ENCODE data around the gene BCL6B. TPM values are rescaled to one million over a fixed set of nuclear protein-coding genes. Genes with fewer than 3 reads are reported as not detected.
A peak's percentile ranks its signal among the peaks of the same experiment; 100 is the strongest.
"Not testable (repeated sequence)": the region's sequence is repeated elsewhere in the genome, so short reads cannot be mapped to it uniquely, and the experiment has no call there.

The BCL6B gene
- total RNA-seq, 1 experiment from 2014 or later, result 0.02 TPM

DNA sequence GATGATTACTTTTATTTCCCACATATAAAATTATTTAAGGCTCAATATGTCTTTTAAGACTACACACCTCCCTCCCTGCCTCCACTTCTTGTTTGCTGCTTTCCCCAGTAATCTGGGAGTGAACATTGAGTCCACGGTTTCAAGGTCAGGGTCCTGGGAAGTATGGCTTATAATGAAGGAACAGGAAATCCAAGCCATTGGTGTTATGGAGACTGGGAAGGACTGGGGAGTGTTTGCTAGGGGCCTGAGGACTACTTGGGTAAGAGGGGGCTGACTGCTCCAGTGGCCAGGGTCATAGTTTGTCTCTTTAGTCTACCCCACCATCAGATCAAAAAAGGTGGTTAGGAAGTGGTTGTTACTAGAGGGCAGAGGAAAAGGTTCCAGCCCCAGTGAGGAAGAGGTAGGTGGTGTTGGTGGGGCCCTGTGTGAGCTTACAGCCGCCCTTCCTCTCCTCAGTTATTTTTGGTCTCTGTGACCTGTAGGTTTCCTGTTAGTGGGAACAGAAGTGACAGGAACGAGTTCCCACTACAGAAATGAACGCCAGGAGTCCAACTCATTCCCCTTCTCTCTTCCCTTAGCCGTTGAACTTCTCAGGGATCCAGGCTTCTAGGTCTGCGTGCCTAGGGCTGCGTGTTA is 12.2 kb downstream of the BCL6B start:
- DNase-seq, result no peak
- no peaks in the 10 kb centered on the region for H3K36me3 ChIP-seq
- no peaks in the 10 kb centered on the region for H3K27me3 ChIP-seq
- no peaks in the 10 kb centered on the region for H3K9me3 ChIP-seq (replicated peaks)
- H3K4me1 ChIP-seq, result no peaks in the 10 kb centered on the region
- H3K4me3 ChIP-seq, result peak overlapping the region; percentile 65
- no peak overlapping the region for H3K27ac ChIP-seq

DNA sequence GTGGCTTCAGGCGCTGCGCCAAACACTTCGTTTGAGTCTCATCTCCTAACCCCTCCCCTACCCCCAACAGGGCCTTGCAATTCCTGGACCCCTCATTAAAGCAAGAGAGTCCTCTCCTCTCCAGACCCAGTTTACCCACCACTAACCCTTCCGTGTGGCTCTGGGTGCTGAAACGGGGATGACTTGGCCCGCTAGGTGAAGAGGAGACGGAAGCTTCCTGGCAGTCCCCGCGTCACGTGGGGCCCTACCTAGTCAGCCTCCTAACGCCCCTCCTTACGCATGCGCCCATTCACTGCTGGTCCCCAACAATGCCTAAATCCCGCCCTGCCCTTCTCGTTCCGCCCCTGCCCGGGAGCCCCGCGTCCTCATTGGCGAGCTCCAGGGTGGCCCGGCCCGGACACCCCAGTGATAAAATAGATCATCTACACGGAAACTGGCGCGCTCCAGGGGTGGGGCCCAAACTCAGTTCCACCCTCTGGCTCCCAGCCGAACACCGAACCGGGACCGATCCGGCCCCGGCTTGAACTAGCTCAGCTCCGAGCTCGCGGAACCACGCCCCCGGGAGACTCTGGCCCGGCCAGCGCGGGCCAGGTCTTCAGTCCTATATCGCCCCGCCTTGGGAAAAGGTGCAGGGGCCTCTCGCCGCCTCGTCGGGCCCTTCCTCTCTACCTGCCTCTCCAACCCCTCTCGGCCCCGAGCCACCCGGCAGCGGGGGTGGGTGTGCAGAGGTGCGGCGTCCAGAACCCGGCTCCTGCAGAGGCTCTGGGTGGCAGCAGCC is 12.9 kb downstream of the BCL6B start, which contains the start of gene SLC16A13:
Gene SLC16A13 (plus strand): TSS at position 425 of the 778 bp plus-strand sequence. CDS start 368 bp downstream, outside the sequence.
- no peaks in the 10 kb centered on the region for H3K36me3 ChIP-seq
- H3K27me3 ChIP-seq, result no peaks in the 10 kb centered on the region
- no peaks in the 10 kb centered on the region for H3K4me1 ChIP-seq
- DNase-seq, result peak; percentile 82 to 87
- peak within 1 kb of the TSS; percentile 65 for H3K4me3 ChIP-seq
- no peaks in the 10 kb centered on the region for H3K9me3 ChIP-seq (replicated peaks)
- H3K27ac ChIP-seq, result no peak within 1 kb of the TSS

DNA sequence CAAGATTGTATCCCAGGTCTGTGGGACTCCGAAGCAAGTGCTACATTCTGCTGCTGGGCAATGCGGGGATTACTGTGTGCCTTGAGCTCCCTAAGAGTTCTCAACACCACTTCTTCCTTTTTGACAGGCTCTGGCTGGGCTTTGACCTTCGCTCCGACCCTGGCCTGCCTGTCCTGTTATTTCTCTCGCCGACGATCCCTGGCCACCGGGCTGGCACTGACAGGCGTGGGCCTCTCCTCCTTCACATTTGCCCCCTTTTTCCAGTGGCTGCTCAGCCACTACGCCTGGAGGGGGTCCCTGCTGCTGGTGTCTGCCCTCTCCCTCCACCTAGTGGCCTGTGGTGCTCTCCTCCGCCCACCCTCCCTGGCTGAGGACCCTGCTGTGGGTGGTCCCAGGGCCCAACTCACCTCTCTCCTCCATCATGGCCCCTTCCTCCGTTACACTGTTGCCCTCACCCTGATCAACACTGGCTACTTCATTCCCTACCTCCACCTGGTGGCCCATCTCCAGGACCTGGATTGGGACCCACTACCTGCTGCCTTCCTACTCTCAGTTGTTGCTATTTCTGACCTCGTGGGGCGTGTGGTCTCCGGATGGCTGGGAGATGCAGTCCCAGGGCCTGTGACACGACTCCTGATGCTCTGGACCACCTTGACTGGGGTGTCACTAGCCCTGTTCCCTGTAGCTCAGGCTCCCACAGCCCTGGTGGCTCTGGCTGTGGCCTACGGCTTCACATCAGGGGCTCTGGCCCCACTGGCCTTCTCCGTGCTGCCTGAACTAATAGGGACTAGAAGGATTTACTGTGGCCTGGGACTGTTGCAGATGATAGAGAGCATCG is 15.4 kb downstream of the BCL6B start:
- no peaks in the 10 kb centered on the region for H3K27me3 ChIP-seq
- H3K4me1 ChIP-seq, result no peaks in the 10 kb centered on the region
- H3K36me3 ChIP-seq, result no peaks in the 10 kb centered on the region
- DNase-seq, result no peak
- no peak overlapping the region for H3K4me3 ChIP-seq
- no peaks in the 10 kb centered on the region for H3K9me3 ChIP-seq (replicated peaks)
- no peak overlapping the region for H3K27ac ChIP-seq

DNA sequence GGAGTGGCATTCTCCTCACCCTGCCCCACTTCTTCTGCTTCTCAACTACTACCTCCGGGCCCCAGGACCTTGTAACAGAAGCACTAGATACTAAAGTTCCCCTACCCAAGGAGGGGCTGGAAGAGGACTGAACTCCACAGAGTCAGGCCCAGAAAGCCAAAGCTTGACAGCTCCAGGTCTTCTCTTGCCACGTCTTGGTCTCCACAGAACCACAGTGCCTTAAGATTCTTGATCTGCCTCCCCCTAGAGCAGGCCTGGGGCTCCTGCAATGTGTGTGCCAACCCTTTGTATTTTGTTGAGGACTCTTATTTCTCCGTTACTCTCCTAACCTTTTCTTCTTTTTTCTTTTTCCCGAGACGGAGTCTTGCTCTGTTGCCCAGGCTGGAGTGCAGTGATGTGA is 17.0 kb downstream of the BCL6B start:
- Histone ChIP-seq H3K27ac (no peak overlapping the region), H3K9me3 (replicated peaks) (no peaks in the 10 kb centered on the region), H3K4me1 (no peaks in the 10 kb centered on the region), H3K36me3 (no peaks in the 10 kb centered on the region), H3K4me3 (no peak overlapping the region), H3K27me3 (no peaks in the 10 kb centered on the region)
- DNase-seq, result no peak

DNA sequence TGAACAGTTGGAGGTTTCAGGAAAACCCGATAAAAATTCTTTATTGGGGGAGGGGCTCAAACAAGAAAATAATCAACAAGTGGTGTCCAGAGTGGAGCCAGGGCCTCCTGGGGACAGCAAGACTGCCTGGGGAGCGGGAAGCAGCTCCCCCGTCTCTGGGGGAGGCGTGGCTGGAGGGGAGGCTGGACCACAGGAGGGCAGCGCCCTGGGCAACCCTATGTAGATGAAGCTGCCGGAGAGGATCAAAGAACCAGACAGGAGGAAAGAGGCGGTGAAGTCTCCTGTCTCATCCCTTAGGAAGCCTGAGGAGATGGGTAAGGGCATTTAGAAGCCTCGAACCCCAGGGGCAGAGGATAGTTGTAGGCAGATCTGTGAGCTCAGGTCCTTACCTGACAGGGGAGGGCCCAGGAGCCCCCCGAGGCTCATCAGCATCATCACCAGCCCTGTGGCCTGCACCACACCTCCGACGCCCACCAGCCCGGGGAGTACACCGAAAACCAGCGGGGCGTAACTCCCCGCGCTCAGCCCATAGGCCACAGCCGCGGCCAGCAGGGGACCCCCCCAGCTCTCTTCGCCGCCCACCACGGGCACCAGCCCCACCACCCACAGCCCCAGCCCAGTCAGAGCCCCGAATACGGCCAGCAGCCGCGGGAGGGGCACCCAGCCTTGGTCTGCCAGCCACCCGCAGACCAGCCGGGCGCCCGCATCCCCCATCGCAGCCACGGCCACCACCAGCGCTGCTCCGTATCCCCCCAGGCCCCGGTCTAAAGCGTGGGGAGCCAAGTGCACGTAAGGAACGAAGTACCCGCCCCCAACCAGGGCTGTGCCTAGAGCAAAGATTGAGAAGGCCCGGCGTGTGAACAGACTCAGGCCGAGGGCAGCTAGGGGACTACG is 19.0 kb downstream of the BCL6B start:
- DNase-seq, result no peak
- no peaks in the 10 kb centered on the region for H3K36me3 ChIP-seq
- no peaks in the 10 kb centered on the region for H3K4me1 ChIP-seq
- H3K27me3 ChIP-seq, result no peaks in the 10 kb centered on the region
- H3K4me3 ChIP-seq, result no peak overlapping the region
- no peaks in the 10 kb centered on the region for H3K9me3 ChIP-seq (replicated peaks)
- no peak overlapping the region for H3K27ac ChIP-seq

DNA sequence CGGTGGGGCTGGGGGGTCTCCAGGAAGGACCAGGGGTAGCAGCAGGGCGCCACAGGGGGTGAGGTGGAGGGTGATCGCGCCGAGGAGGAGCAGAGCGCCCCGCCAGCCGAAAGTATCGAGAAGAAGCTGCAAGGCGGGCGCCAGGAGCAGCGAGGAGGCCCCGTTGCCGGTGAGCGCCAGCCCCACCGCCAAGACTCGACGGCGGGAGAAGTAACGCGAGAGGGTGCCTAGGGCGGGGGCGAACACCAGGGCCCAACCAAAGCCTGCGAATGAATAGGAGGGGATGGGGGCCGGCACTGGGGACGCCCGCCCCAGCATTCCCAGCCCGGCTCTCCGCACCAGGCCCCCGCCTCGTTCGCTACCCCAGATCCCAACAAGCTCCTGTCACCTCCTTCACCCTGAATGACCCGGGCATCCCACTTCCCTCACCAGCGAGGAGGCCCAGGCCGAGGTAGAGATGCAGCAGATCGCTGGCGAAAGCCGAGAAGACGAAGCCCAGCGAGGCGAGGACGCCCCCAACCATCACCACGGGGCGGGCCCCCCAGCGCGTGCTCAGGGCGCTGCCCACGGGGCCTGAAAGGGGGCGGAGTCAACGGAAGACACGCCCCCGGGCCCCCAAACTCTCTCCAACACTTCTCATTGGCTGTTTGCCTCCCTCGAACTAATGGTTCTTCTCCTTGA is 19.8 kb downstream of the BCL6B start:
- no peak for DNase-seq
- H3K4me3 ChIP-seq, result no peak overlapping the region
- H3K27ac ChIP-seq, result no peak overlapping the region

DNA sequence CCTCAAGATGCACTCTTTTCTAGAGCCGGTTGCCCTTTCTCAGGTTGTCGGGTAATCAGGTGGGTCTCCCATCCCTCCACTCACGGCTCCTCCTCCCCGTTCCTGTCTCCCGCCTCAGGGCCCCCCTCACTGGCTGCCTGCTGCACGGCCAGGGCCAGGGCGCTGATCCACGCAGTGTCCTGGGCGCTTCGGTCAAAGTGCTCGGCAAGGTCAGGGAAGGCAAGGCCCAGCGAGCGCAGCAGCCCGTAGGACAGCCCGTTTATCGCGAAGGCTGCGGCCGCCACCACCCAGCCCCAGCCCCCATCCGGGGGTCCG is 20.3 kb downstream of the BCL6B start:
- Histone ChIP-seq H3K27ac (no peak overlapping the region), H3K27me3 (no peaks in the 10 kb centered on the region), H3K9me3 (replicated peaks) (no peaks in the 10 kb centered on the region), H3K36me3 (no peaks in the 10 kb centered on the region), H3K4me1 (no peaks in the 10 kb centered on the region), H3K4me3 (peak overlapping the region; percentile 38)
- no peak for DNase-seq

More for the DNA sequence above, 19.8 kb downstream of the BCL6B start:
- H3K27me3 ChIP-seq, result no peaks in the 10 kb centered on the region
- H3K36me3 ChIP-seq, result no peaks in the 10 kb centered on the region
- H3K9me3 ChIP-seq (replicated peaks), result no peaks in the 10 kb centered on the region
- no peaks in the 10 kb centered on the region for H3K4me1 ChIP-seq

DNA sequence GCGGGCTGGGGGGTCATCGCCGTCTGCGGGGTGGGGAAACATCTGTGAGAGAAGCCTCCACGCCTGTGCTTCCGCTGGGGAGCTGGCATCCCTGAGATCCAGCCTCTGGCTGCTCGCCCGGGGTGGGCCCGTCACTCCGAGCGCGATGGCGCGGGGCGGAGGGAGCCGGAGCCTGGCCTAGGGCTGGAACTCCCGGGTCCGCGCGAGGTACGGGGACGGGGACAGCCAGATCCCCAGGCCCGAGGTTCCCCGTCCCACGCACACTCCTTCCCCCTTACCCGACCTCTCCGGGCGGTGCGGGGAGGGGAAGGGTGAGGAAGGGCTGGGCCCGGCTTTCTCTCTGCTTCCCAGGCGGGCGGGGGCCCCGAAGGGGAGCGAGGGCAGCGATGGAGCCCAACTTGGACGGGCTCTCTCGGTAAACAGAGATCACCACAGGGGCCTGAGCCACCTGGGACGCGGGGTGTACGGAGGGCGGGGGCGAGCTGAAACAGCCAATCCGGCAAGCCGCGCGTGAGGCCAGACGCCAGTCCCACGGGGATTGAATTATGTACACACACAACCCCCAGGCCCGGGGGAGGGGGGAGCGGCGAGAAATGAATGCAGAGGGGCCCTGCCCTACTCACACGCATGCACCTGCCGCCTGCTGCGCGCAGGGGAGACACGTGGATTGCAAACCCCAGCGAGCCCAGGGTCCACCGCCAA is 20.8 kb downstream of the BCL6B start, which contains the start of gene SLC16A11:
Gene SLC16A11 (minus strand): TSS at position 596 of the 702 bp plus-strand sequence. CDS start 579 bp downstream, at position 17.
- H3K36me3 ChIP-seq, result no peaks in the 10 kb centered on the region
- no peaks in the 10 kb centered on the region for H3K9me3 ChIP-seq (replicated peaks)
- no peaks in the 10 kb centered on the region for H3K27me3 ChIP-seq
- no peak within 1 kb of the TSS for H3K27ac ChIP-seq
- peak; percentile 36 to 47 for DNase-seq
- no peaks in the 10 kb centered on the region for H3K4me1 ChIP-seq
- peak within 1 kb of the TSS; percentile 38 for H3K4me3 ChIP-seq

DNA sequence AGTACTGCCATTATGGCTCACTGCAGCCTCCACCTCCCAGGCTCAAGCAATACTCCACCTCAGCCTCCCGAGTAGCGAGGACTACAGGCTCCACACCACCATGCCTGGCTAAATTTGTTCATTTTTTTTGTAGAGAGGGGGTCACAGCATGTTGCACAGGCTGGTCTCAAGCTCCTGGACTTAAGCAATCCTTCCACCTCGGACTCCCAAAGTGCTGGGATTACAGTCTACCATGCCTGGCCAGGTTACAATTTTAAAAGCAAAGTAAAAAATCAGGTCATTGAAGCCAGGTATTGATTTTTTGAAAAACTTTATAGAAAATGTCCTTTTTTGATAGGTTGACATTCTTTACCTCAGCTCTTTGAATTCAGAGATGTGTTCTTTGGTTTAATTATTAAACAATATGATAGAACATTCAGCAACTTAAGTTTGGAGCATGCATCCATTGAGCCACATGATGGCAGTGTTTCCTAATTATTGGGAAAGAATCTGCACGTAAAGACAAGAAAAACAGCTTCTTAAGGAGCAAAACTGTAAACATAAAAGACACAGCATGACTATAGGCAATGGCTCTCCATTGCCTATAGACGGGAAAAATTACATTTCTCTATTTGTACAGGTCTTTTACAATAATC is 22.8 kb downstream of the BCL6B start:
- peak in 1 of 2 experiments; percentile 48 for DNase-seq
- no peaks in the 10 kb centered on the region for H3K9me3 ChIP-seq (replicated peaks)
- no peaks in the 10 kb centered on the region for H3K36me3 ChIP-seq
- no peak overlapping the region for H3K4me3 ChIP-seq
- H3K27ac ChIP-seq, result no peak overlapping the region
- no peaks in the 10 kb centered on the region for H3K4me1 ChIP-seq
- no peaks in the 10 kb centered on the region for H3K27me3 ChIP-seq

DNA sequence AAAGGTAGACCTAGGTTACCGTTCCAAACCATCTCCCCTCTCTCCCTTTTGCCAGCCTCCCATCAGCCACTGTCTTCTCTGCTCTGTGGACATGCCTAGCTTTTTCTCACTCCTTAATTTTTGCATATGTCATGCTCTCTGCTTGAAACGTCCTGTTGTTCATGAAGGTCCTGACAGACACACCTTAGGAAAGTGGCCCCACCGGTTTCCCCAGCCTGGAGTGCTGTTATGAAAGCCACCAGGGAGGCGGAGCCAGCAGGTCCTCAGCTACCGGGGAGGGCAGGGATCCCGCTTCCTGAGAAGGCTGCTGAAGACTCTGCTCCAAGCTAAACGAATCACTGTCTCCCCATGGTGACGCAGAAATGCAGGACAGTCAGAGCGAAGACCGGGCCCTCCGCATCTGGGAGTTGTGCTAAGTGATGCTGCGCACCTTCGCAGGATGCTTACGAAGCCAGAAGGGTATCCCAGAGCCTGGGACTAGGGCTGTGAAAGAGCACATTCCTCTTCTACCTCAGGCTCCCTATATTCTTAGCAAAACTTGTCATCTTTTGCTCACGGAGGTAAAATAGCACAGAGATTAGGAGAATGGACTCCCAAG is 23.4 kb downstream of the BCL6B start:
- Histone ChIP-seq H3K4me3 (no peak overlapping the region), H3K4me1 (no peaks in the 10 kb centered on the region), H3K27ac (no peak overlapping the region), H3K36me3 (no peaks in the 10 kb centered on the region), H3K27me3 (no peaks in the 10 kb centered on the region), H3K9me3 (replicated peaks) (no peaks in the 10 kb centered on the region)
- no peak for DNase-seq

DNA sequence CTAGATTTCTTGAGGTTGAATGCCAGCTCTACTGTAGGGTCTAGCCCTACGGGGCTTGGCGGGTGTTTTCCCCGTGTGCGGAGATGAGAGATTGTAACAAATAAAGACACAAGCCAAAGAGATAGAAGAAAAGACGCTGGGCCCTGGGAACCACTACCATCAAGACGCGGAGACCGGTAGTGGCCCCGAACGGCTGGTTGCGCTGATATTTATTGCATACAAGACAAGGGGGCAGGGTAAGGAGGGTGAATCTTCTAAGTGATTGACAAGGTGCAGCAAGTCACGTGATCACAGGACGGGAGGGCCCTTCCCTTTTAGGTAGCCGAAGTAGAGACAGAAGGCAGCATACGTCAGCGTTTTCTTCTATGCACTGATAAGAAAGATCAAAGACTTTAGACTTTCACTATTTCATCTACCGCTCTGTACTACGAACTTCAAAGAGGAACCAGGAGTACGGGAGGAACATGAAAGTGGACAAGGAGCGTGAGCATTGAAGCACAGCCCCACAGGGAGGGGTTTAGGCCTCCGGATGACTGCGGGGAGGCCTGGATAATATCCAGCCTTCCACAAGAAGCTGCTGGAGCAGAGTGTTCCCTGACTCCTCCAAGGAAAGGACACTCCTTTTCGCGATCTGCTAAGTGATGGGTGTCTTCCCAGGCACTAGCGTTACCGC is 24.0 kb downstream of the BCL6B start:
- H3K4me1 ChIP-seq; H3K27ac ChIP-seq; H3K9me3 ChIP-seq (replicated peaks); DNase-seq; H3K36me3 ChIP-seq; H3K27me3 ChIP-seq; H3K4me3 ChIP-seq: not testable (repeated sequence)

DNA sequence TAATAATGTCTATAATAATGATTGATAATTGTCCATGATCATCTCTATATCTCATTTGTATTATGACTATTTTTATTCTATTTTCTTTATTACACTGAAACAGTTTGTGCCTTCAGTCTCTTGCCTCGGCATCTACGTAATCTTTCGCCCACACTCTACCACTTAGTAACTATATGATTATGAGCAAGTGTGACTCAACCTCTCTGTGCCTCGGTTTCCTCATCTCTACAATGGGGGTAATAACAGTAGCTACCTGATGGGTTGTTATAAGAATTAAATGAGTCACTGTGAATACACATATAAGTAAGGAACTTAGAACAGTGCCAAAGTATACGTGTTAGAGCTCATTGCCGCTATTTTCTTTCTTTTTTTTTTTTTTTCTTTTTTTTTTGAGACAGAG is 24.7 kb downstream of the BCL6B start:
- DNase-seq, result no peak
- no peaks in the 10 kb centered on the region for H3K27me3 ChIP-seq
- H3K9me3 ChIP-seq (replicated peaks), result no peaks in the 10 kb centered on the region
- no peaks in the 10 kb centered on the region for H3K4me1 ChIP-seq
- H3K36me3 ChIP-seq, result no peaks in the 10 kb centered on the region
- H3K27ac ChIP-seq, result no peak overlapping the region
- H3K4me3 ChIP-seq, result no peak overlapping the region

Data from SJCRH30 (cell line).